Activated T-helper 2 cell treated with anti-CD3 and anti-CD28 coated beads, Interferon-gamma antibody, Interleukin-2, Interleukin-4, amounts not matched to agents 10 μg/mL and 5 μg/mL and 100 μg/mL, durations not matched to agents 14 hours and 24 hours and 36 hours (primary cell): Measurements from ENCODE around the gene FGGY. TPM values are rescaled to one million over a fixed set of nuclear protein-coding genes. Genes with fewer than 3 reads are reported as not detected.
"Not testable (repeated sequence)": the region's sequence is repeated elsewhere in the genome, so short reads cannot be mapped to it uniquely, and the experiment has no call there.

Experiments used
- DNase-seq: peaks from one replicate; pipeline ENCODE4 v3.0.0; 2021; ENCODE audit warnings: low spot score
- H3K27ac Mint-ChIP-seq: one replicate; pipeline ENCODE4 v1.8.0; 2021; ENCODE audit warnings: mixed read lengths
- H3K27me3 Mint-ChIP-seq: one replicate; pipeline ENCODE4 v1.8.0; 2021; ENCODE audit warnings: low read depth, mixed read lengths
- H3K36me3 Mint-ChIP-seq: one replicate; pipeline ENCODE4 v1.8.0; 2021; ENCODE audit warnings: low read depth, mixed read lengths
- H3K4me1 Mint-ChIP-seq: one replicate; pipeline ENCODE4 v1.8.0; 2021; ENCODE audit warnings: low read depth, mixed read lengths
- H3K4me3 Mint-ChIP-seq: one replicate; pipeline ENCODE4 v1.8.0; 2021; ENCODE audit warnings: low read depth, mild to moderate bottlenecking, moderate library complexity, mixed read lengths
- H3K9me3 Mint-ChIP-seq: one replicate; pipeline ENCODE4 v1.8.0; 2021; ENCODE audit warnings: mixed read lengths
- intact Hi-C: fragments of 100-400 bp; cut with micrococcal nuclease; formaldehyde crosslinking; loops from one replicate; pipeline ENCODE4 v1.15.1; 2023
- total RNA-seq: library from RNA; stranded (reverse); gene quantifications from 2 replicates; pipeline ENCODE4 v1.2.3, GENCODE V29; 2022

Gene FGGY
- total RNA-seq, 1 donor from 2014 or later: 10.5 TPM

GRCh38 chr1:59705466-59706302 lies 408.8 kb downstream of the FGGY start:
- no peaks in the 10 kb centered on the region for H3K27me3 Mint-ChIP-seq
- peaks cover 6% of the 10 kb centered on the region for H3K9me3 Mint-ChIP-seq
- H3K4me1 Mint-ChIP-seq: peaks cover 11% of the 10 kb centered on the region
- intact Hi-C loops: no loop called here
- H3K36me3 Mint-ChIP-seq: no peaks in the 10 kb centered on the region
- no peak overlapping the region for H3K4me3 Mint-ChIP-seq
- DNase-seq: no peak
- no peak overlapping the region for H3K27ac Mint-ChIP-seq

GRCh38 chr1:59706303-59706599 lies 409.4 kb downstream of the FGGY start:
- Mint-ChIP-seq H3K36me3 (no peaks in the 10 kb centered on the region), H3K27ac (no peak overlapping the region), H3K4me3 (no peak overlapping the region), H3K9me3 (peaks cover 9% of the 10 kb centered on the region), H3K4me1 (peaks cover 11% of the 10 kb centered on the region), H3K27me3 (no peaks in the 10 kb centered on the region)
- intact Hi-C loops: no loop called here
- no peak for DNase-seq

DNA sequence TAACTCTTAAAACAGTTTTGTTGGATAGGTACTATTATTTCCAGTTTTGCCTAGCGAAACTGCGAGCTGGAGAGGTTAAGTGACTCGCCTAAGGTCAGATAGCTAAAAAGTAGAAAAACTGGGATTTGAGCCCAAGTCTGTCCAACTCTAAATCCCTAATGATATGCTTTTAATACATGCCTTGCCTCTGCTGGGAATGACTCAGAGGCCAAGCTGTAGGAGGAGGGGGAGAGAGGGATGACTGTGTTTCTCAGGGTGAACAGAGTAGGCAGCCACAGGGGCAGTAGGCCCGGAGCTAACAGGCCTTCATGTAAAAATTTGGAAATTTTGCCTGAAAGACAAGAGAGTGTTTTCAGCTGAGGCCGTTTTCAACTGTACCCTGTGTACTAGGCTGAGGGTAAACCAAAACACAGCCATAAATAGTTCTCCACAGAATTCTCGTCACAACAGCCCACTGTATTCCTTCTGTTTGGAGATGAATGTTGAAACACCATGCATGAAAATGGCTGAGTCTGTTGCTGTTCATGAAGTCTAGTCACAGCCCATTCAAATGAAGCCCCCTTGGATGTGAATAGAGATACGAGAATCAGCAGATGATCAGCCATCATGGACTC lies 410.4 kb downstream of the FGGY start:
- H3K36me3 Mint-ChIP-seq: no peaks in the 10 kb centered on the region
- no peak overlapping the region for H3K4me3 Mint-ChIP-seq
- DNase-seq: no peak
- no peak overlapping the region for H3K27ac Mint-ChIP-seq
- H3K9me3 Mint-ChIP-seq: peaks cover 9% of the 10 kb centered on the region
- peaks cover 11% of the 10 kb centered on the region for H3K4me1 Mint-ChIP-seq
- no peaks in the 10 kb centered on the region for H3K27me3 Mint-ChIP-seq
- intact Hi-C loops: no loop called here

DNA sequence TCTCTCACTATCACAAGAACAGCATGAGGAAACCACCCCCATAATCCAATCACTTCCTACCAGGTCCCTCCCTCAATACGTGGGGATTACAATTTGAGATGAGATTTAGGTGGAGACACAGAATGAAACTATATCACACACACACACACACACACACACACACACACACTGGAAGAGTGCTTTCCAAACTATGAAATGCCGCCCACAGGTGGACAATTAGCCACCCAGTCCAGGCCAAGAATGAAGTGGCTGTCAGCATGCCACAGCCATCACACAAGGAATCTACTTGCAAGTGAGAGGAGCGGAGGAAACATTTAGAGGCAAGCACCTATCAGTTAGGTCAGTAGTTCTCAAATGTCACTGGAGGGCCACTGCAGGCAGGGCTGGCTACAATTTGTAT lies 412.4 kb downstream of the FGGY start:
- H3K27ac Mint-ChIP-seq: no peak overlapping the region
- no peak overlapping the region for H3K4me3 Mint-ChIP-seq
- intact Hi-C loops: no loop called here
- no peaks in the 10 kb centered on the region for H3K27me3 Mint-ChIP-seq
- peaks cover 11% of the 10 kb centered on the region for H3K4me1 Mint-ChIP-seq
- H3K36me3 Mint-ChIP-seq: no peaks in the 10 kb centered on the region
- H3K9me3 Mint-ChIP-seq: peaks cover 9% of the 10 kb centered on the region
- no peak for DNase-seq

DNA sequence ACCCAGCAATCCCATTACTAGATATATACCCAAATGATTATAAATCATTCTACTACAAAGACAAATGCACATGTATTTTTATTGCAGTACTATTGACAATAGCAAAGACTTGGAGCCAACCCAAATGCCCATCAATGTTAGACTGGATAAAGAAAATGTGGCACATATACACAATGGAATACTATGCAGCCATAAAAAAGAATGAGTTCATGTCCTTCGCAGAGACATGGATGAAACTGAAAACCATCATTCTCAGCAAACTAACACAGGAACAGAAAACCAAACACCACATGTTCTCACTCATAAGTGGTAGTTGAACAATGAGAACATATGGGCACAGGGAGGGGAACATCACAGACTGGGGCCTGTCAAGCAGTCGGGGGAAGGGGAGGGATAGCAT lies 414.0 kb downstream of the FGGY start:
- H3K4me3 Mint-ChIP-seq, H3K4me1 Mint-ChIP-seq, intact Hi-C loops, DNase-seq, H3K27me3 Mint-ChIP-seq, H3K9me3 Mint-ChIP-seq, H3K27ac Mint-ChIP-seq, H3K36me3 Mint-ChIP-seq: not testable (repeated sequence)

- Mint-ChIP-seq H3K4me3 (no peak overlapping the region), H3K9me3 (peaks cover 9% of the 10 kb centered on the region), H3K36me3 (no peaks in the 10 kb centered on the region), H3K27ac (no peak overlapping the region), H3K27me3 (no peaks in the 10 kb centered on the region), H3K4me1 (no peaks in the 10 kb centered on the region)
- intact Hi-C loops: no loop called here
- DNase-seq: no peak
Measured at GRCh38 chr1:59714219-59714618, 417.3 kb downstream of the FGGY start.

GRCh38 chr1:59714966-59715365 lies 418.1 kb downstream of the FGGY start:
- H3K9me3 Mint-ChIP-seq: peaks cover 9% of the 10 kb centered on the region
- no peaks in the 10 kb centered on the region for H3K27me3 Mint-ChIP-seq
- no peak overlapping the region for H3K4me3 Mint-ChIP-seq
- intact Hi-C loops: no loop called here
- no peaks in the 10 kb centered on the region for H3K36me3 Mint-ChIP-seq
- H3K27ac Mint-ChIP-seq: no peak overlapping the region
- DNase-seq: no peak
- no peaks in the 10 kb centered on the region for H3K4me1 Mint-ChIP-seq

GRCh38 chr1:59716832-59717231 lies 419.9 kb downstream of the FGGY start:
- Mint-ChIP-seq H3K4me3 (no peak overlapping the region), H3K27ac (no peak overlapping the region), H3K27me3 (no peaks in the 10 kb centered on the region), H3K9me3 (no peaks in the 10 kb centered on the region), H3K36me3 (no peaks in the 10 kb centered on the region), H3K4me1 (no peaks in the 10 kb centered on the region)
- intact Hi-C loops: no loop called here
- DNase-seq: no peak

- no peaks in the 10 kb centered on the region for H3K27me3 Mint-ChIP-seq
- DNase-seq: no peak
- intact Hi-C loops: no loop called here
- no peak overlapping the region for H3K4me3 Mint-ChIP-seq
- H3K4me1 Mint-ChIP-seq: no peaks in the 10 kb centered on the region
- H3K36me3 Mint-ChIP-seq: no peaks in the 10 kb centered on the region
- no peak overlapping the region for H3K27ac Mint-ChIP-seq
- no peaks in the 10 kb centered on the region for H3K9me3 Mint-ChIP-seq
Measured at GRCh38 chr1:59718064-59718988, 421.4 kb downstream of the FGGY start.

DNA sequence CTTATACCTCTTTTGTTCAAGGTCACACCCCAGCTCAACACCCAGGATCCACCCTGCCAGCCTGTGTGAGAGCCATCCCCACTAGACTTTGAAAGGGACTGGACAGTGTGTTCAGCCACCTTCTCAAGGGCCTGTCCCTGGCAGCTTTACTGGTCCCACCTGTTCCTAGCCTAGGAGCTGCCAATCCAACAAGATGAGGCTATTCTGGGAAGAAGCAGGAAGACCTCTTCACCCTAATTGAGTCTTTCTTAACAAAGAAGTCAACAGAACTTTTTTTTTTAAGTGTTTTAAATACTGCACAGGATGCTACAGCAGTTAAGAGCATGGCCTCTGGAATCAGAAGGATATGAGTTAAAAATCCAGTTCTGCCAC lies 422.1 kb downstream of the FGGY start:
- no peak for DNase-seq
- Mint-ChIP-seq H3K36me3 (no peaks in the 10 kb centered on the region), H3K9me3 (no peaks in the 10 kb centered on the region), H3K27me3 (no peaks in the 10 kb centered on the region), H3K4me1 (no peaks in the 10 kb centered on the region), H3K27ac (no peak overlapping the region), H3K4me3 (no peak overlapping the region)
- intact Hi-C loops: no loop called here

GRCh38 chr1:59720326-59721115 lies 423.6 kb downstream of the FGGY start:
- H3K27me3 Mint-ChIP-seq: peaks cover 2% of the 10 kb centered on the region
- H3K4me1 Mint-ChIP-seq: no peaks in the 10 kb centered on the region
- H3K9me3 Mint-ChIP-seq: no peaks in the 10 kb centered on the region
- no peak overlapping the region for H3K4me3 Mint-ChIP-seq
- no peaks in the 10 kb centered on the region for H3K36me3 Mint-ChIP-seq
- intact Hi-C loops: no loop called here
- no peak overlapping the region for H3K27ac Mint-ChIP-seq
- DNase-seq: no peak

DNA sequence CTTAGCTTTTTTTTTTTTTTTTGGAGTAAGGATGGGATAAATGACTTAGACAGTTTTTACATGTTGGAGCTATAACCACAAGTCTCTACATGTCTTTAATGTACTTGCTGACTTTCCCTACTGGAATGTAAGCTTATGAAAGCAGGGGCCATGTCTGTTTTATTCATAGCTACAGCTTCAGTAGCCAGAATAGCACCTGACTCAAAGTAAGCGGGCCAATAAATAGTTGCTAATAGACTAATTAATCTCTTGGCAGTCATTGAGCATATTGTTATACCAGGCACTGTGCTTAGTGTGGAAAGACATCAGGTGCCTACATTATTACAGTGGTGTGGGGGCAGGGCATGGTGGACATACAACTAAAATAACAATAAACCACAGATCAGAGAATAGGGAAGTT lies 433.4 kb downstream of the FGGY start:
- H3K27ac Mint-ChIP-seq: no peak overlapping the region
- H3K9me3 Mint-ChIP-seq: peaks cover 3% of the 10 kb centered on the region
- intact Hi-C loops: no loop called here
- H3K4me1 Mint-ChIP-seq: peaks cover 10% of the 10 kb centered on the region
- H3K4me3 Mint-ChIP-seq: no peak overlapping the region
- no peaks in the 10 kb centered on the region for H3K36me3 Mint-ChIP-seq
- no peak for DNase-seq
- peaks cover 7% of the 10 kb centered on the region for H3K27me3 Mint-ChIP-seq
